Mesenchymal stem cell (in vitro differentiated cells and primary cell): ENCODE measurements around the gene ERC2.

ENCODE experiments used
- DNase-seq: peaks from one replicate; pipeline ENCODE4 v3.0.0-alpha.2; 2013
- H2AFZ ChIP-seq: one replicate; pipeline ENCODE4 v1.6.1; 2013; ENCODE audit warnings: low read depth, mild to moderate bottlenecking, control low read depth, inconsistent platforms, low read length, moderate library complexity
- H2AK5ac ChIP-seq: 2 replicates; pipeline ENCODE4 v1.6.1; 2013; ENCODE audit warnings: low read length, moderate library complexity, mild to moderate bottlenecking, inconsistent platforms; ENCODE audit not compliant: severe bottlenecking
- H2BK120ac ChIP-seq: one replicate; pipeline ENCODE4 v1.6.1; 2013; ENCODE audit warnings: low read depth, mild to moderate bottlenecking, inconsistent platforms, low read length, moderate library complexity
- H2BK12ac ChIP-seq, 2 experiments: one replicate each; pipeline ENCODE4 v1.6.1; 2013; ENCODE audit warnings: inconsistent platforms in 2 of 2, low read length in 2 of 2, mild to moderate bottlenecking in 2 of 2, moderate library complexity in 2 of 2, control low read depth in 1 of 2
- H2BK15ac ChIP-seq: one replicate; pipeline ENCODE4 v1.6.1; 2013; ENCODE audit warnings: mild to moderate bottlenecking, low read depth, inconsistent platforms; ENCODE audit not compliant: poor library complexity, severe bottlenecking
- H2BK5ac ChIP-seq: 2 replicates; pipeline ENCODE4 v1.6.1; 2013; ENCODE audit warnings: low read depth, mild to moderate bottlenecking, low read length, control low read depth, inconsistent platforms; ENCODE audit not compliant: poor library complexity, severe bottlenecking
- H3K14ac ChIP-seq, 2 experiments: one replicate each; pipeline ENCODE4 v1.6.1; 2013; ENCODE audit warnings: inconsistent platforms in 2 of 2, low read length in 2 of 2, control low read depth in 1 of 2, mild to moderate bottlenecking in 1 of 2, moderate library complexity in 1 of 2
- H3K18ac ChIP-seq, 2 experiments: one replicate each; pipeline ENCODE4 v1.6.1; 2013; ENCODE audit warnings: inconsistent platforms in 2 of 2, low read length in 2 of 2, control low read depth in 1 of 2, low read depth in 1 of 2, mild to moderate bottlenecking in 1 of 2
- H3K23ac ChIP-seq, 2 experiments: one replicate each; pipeline ENCODE4 v1.6.1; 2013; ENCODE audit warnings: inconsistent platforms in 2 of 2, low read length in 2 of 2, mild to moderate bottlenecking in 2 of 2, moderate library complexity in 2 of 2, control low read depth in 1 of 2
- H3K27ac ChIP-seq: 2 replicates; pipeline ENCODE4 v1.5.1; 2013; ENCODE audit warnings: mild to moderate bottlenecking, moderate library complexity, low read length, control low read depth, inconsistent platforms; ENCODE audit not compliant: poor library complexity, severe bottlenecking
- H3K27me3 ChIP-seq, 2 experiments: 2 replicates each; pipeline versions ENCODE4 v1.6.1 to v1.7.0; 2013; ENCODE audit warnings: low read length in 2 of 2, mild to moderate bottlenecking in 2 of 2, moderate library complexity in 2 of 2, control low read depth in 1 of 2, inconsistent platforms in 1 of 2; ENCODE audit not compliant: control insufficient read depth in 1 of 2, insufficient read depth in 1 of 2
- H3K36me3 ChIP-seq, 2 experiments: 2 replicates each; pipeline versions ENCODE4 v1.6.1 to v1.7.0; 2013; ENCODE audit warnings: low read length in 2 of 2, control low read depth in 1 of 2, inconsistent platforms in 1 of 2, low read depth in 1 of 2, mild to moderate bottlenecking in 1 of 2; ENCODE audit not compliant: insufficient read depth in 2 of 2, control insufficient read depth in 1 of 2
- H3K4ac ChIP-seq, 2 experiments: one replicate each; pipeline ENCODE4 v1.6.1; 2013; ENCODE audit warnings: inconsistent platforms in 2 of 2, low read length in 2 of 2, mild to moderate bottlenecking in 2 of 2, moderate library complexity in 2 of 2, control low read depth in 1 of 2, low read depth in 1 of 2
- H3K4me1 ChIP-seq: 2 replicates; pipeline ENCODE4 v1.6.1; 2013; ENCODE audit warnings: low read depth, low read length, control low read depth; ENCODE audit not compliant: control insufficient read depth, insufficient read depth
- H3K4me2 ChIP-seq: 2 replicates; pipeline ENCODE4 v1.6.1; 2013; ENCODE audit warnings: low read length, mild to moderate bottlenecking, inconsistent platforms; ENCODE audit not compliant: poor library complexity, severe bottlenecking
- H3K4me3 ChIP-seq, 2 experiments: 2 replicates each; pipeline versions ENCODE4 v1.5.1 to v1.7.0; 2013; ENCODE audit warnings: low read length in 2 of 2, mild to moderate bottlenecking in 2 of 2, control low read depth in 1 of 2, low read depth in 1 of 2; ENCODE audit not compliant: insufficient read depth in 1 of 2
- H3K79me1 ChIP-seq: replicated peaks from 2 replicates; pipeline ENCODE4 v1.6.1; 2013; ENCODE audit warnings: mild to moderate bottlenecking, control low read depth, low read length, inconsistent platforms; ENCODE audit not compliant: poor library complexity, severe bottlenecking
- H3K9ac ChIP-seq: 2 replicates; pipeline ENCODE4 v1.7.0; 2013; ENCODE audit warnings: mild to moderate bottlenecking, low read length, moderate library complexity
- H3K9me3 ChIP-seq: 2 replicates; pipeline ENCODE4 v1.7.0; 2013; ENCODE audit warnings: mild to moderate bottlenecking, low read length; ENCODE audit not compliant: control insufficient read depth
- H4K8ac ChIP-seq: one replicate; pipeline ENCODE4 v1.6.1; 2013; ENCODE audit warnings: inconsistent platforms, mild to moderate bottlenecking, low read length, moderate library complexity
- H4K91ac ChIP-seq: one replicate; pipeline ENCODE4 v1.6.1; 2013; ENCODE audit warnings: mild to moderate bottlenecking, low read length, inconsistent platforms
- WGBS: methylation state at CpG from one replicate; pipeline ENCODE4 v1.1.7; 2013; ENCODE audit warnings: mixed read lengths; 5-methylcytosine and 5-hydroxymethylcytosine counted together

Gene ERC2

DNA sequence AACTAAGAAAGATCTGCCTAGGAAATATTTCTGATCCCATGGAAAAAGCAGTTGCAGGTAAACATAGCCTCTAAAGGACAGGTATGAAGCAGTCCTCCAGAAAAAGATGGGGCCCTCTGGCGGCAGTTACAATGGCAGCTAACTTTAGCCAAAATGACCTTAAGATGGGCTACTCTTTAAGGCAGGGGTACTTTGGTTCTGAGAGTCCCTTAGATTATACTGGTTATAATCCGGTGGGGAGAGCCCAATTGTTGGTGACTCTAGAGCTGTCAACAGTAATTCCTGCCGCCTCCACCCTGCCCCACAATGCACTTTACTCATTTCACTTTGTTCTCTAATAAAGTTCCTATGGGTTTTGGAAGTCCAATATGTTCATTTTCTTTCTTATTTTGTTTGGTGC, 568.4 kb downstream of the ERC2 start:
- Histone ChIP-seq H3K9me3 (no peaks in the 10 kb centered on the region), H3K79me1 (no peaks in the 10 kb centered on the region), H3K27ac (no peak overlapping the region), H2BK120ac (no peak overlapping the region), H3K4me1 (no peaks in the 10 kb centered on the region), H3K36me3 (no peaks in the 10 kb centered on the region), H3K18ac (no peak overlapping the region), H3K4ac (no peak overlapping the region), H2AFZ (no peak overlapping the region), H2AK5ac (no peak overlapping the region), H4K8ac (no peak overlapping the region), H3K4me3 (no peak overlapping the region), H2BK12ac (no peak overlapping the region), H3K23ac (no peak overlapping the region), H2BK5ac (no peak overlapping the region), H3K4me2 (no peak overlapping the region), H3K27me3 (peaks cover 0 to 36% of the 10 kb centered on the region in 2 experiments), H3K9ac (no peak overlapping the region), H4K91ac (no peak overlapping the region), H3K14ac (no peak overlapping the region), H2BK15ac (no peak overlapping the region)
- DNase-seq: peak; percentile 26
- WGBS: 63% methylated on average over 2 of the region's 3 CpGs

DNA sequence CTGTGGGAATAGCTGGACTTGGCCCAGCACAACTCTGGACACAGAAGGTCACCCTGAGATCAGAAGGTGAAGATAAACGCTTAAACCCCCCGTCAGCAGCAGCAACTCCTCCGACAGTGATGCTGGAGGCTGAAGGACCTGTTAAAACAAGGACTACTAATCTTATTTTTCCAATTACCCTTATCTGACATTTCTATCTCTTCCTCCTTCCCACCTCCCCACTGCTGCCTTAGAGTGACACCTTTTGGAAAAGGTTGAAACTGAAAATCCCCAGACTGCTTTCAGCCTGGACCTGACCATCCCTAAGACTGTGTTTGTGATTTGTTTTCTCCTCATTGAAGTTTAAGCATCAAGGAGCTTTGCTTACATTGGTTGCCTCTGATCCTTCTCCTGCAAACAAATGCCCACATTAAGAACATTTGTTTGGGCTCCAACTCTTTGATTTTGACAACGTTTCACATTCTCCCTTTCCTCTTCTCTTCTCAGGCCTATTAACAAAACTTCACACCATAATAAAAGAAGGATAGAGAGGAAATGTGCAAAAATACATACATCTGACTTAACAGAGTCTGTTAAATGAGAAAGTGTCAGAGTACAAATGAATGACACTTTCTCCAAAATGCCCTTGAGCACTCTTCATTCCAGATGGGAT, 570.6 kb downstream of the ERC2 start:
- Histone ChIP-seq H3K27ac (no peak overlapping the region), H3K4me3 (no peak overlapping the region), H2BK5ac (no peak overlapping the region), H3K4me1 (peaks cover 1% of the 10 kb centered on the region), H2BK120ac (peak overlapping the region; percentile 40), H3K27me3 (peaks cover 0 to 30% of the 10 kb centered on the region in 2 experiments), H2BK15ac (no peak overlapping the region), H3K4ac (no peak overlapping the region), H3K14ac (no peak overlapping the region), H4K8ac (no peak overlapping the region), H3K9ac (no peak overlapping the region), H3K79me1 (no peaks in the 10 kb centered on the region), H3K4me2 (no peak overlapping the region), H2BK12ac (peak overlapping the region; percentile 6 to 90), H2AK5ac (no peak overlapping the region), H3K9me3 (no peaks in the 10 kb centered on the region), H3K36me3 (no peaks in the 10 kb centered on the region), H3K18ac (no peak overlapping the region), H3K23ac (no peak overlapping the region), H2AFZ (peak overlapping the region; percentile 32), H4K91ac (no peak overlapping the region)
- peak; percentile 57 for DNase-seq
- WGBS: 5% methylated on average over 3 of the region's 4 CpGs

GRCh38 chr3:55895897-55896566, 572.2 kb downstream of the ERC2 start:
- peak overlapping the region in 1 of 2 experiments; percentile 65 for H2BK12ac ChIP-seq
- H3K4me2 ChIP-seq: no peak overlapping the region
- 98% methylated on average over 3 of the region's 5 CpGs for WGBS
- H3K36me3 ChIP-seq: no peaks in the 10 kb centered on the region
- H2AFZ ChIP-seq: no peak overlapping the region
- no peak overlapping the region for H2BK120ac ChIP-seq
- H3K18ac ChIP-seq: peak overlapping the region; percentile 11 to 28
- no peak overlapping the region for H4K91ac ChIP-seq
- H2BK15ac ChIP-seq: no peak overlapping the region
- H3K9me3 ChIP-seq: no peaks in the 10 kb centered on the region
- peak overlapping the region in 1 of 2 experiments; percentile 86 for H3K4ac ChIP-seq
- no peaks in the 10 kb centered on the region for H3K79me1 ChIP-seq
- H2BK5ac ChIP-seq: no peak overlapping the region
- H2AK5ac ChIP-seq: no peak overlapping the region
- H3K27me3 ChIP-seq: peaks cover 0 to 15% of the 10 kb centered on the region in 2 experiments
- no peak overlapping the region for H3K23ac ChIP-seq
- no peak overlapping the region for H3K9ac ChIP-seq
- H3K4me3 ChIP-seq: no peak overlapping the region
- H3K27ac ChIP-seq: no peak overlapping the region
- DNase-seq: no peak
- H3K14ac ChIP-seq: no peak overlapping the region
- H3K4me1 ChIP-seq: peaks cover 1% of the 10 kb centered on the region
- H4K8ac ChIP-seq: no peak overlapping the region

GRCh38 chr3:55894605-55895004, 573.7 kb downstream of the ERC2 start:
- Histone ChIP-seq H2BK5ac (no peak overlapping the region), H3K79me1 (no peaks in the 10 kb centered on the region), H2BK12ac (peak overlapping the region in 1 of 2 experiments; percentile 52), H4K91ac (no peak overlapping the region), H3K9ac (no peak overlapping the region), H3K27ac (no peak overlapping the region), H3K14ac (no peak overlapping the region), H3K9me3 (no peaks in the 10 kb centered on the region), H3K36me3 (no peaks in the 10 kb centered on the region), H3K4me2 (no peak overlapping the region), H4K8ac (no peak overlapping the region), H3K4me3 (no peak overlapping the region), H3K4me1 (peaks cover 1% of the 10 kb centered on the region), H2AK5ac (no peak overlapping the region), H3K23ac (no peak overlapping the region), H2BK15ac (no peak overlapping the region), H2BK120ac (no peak overlapping the region), H3K4ac (no peak overlapping the region), H3K18ac (no peak overlapping the region), H3K27me3 (peaks cover 0 to 12% of the 10 kb centered on the region in 2 experiments), H2AFZ (no peak overlapping the region)
- no peak for DNase-seq
- WGBS: 100% methylated on average over 1 of the region's 2 CpGs
